Rectal smooth muscle tissue (tissue), 1 donor: ENCODE results near the gene PGR.

ENCODE experiments used
- H3K27ac ChIP-seq: one replicate; pipeline ENCODE4 v1.7.0; 2013; ENCODE audit warnings: low read depth, low read length, inconsistent platforms
- H3K27me3 ChIP-seq: one replicate; pipeline ENCODE4 v1.7.0; 2013; ENCODE audit warnings: low read length; ENCODE audit not compliant: control insufficient read depth, insufficient read depth
- H3K36me3 ChIP-seq: one replicate; pipeline ENCODE4 v1.7.0; 2013; ENCODE audit warnings: low read length; ENCODE audit not compliant: control insufficient read depth, insufficient read depth
- H3K4me1 ChIP-seq: one replicate; pipeline ENCODE4 v1.7.0; 2013; ENCODE audit warnings: low read length; ENCODE audit not compliant: control insufficient read depth, insufficient read depth
- H3K4me3 ChIP-seq: one replicate; pipeline ENCODE4 v1.7.0; 2013; ENCODE audit warnings: low read length
- H3K9ac ChIP-seq: one replicate; pipeline ENCODE4 v1.7.0; 2013; ENCODE audit warnings: low read length

Gene PGR

DNA sequence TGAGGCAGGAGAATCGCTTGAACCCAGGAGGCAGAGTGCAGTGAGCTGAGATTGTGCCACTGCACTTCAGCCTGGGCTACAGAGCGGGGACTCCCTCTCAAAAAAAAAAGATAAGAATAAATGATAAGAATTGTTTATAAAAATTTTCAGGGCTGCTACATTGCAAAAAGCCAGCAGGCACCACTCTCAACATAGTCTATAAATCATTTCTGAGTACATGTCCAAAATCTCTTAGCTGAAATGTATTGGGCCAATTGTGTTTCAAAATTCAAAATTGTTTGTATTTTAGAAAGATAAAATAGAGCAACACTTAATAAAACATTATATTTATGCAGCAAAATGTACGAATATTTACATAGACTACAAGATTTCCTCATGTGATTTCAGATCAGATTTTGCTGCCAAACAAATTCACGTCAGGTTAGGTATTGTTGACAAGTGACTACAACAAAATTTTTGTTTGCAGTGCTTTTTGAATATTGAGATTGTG is 13.9 kb downstream of the PGR start:
- Histone ChIP-seq H3K27me3 (no peaks in the 10 kb centered on the region), H3K36me3 (no peaks in the 10 kb centered on the region), H3K9ac (no peak overlapping the region), H3K4me3 (no peak overlapping the region), H3K27ac (no peak overlapping the region), H3K4me1 (peaks cover 3% of the 10 kb centered on the region)

DNA sequence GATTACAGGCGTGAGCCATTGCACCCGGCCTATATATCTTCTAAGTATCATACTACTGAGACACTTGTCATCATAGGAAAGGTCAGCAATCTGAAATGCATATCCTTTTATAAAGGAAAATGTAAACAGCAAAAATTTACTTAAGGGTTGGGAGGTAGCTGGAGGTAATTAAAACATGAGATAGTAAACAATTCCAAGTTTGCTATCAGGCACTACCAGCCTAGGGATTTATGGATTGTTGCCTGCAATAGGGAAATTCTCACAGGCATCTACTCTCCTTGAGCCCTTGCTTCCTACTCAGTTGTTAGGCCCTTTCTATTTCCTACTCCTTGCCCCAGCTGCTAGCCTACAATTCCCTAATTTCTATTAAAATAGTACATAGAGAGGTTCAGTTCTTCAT is 16.1 kb downstream of the PGR start:
- H3K4me3 ChIP-seq: no peak overlapping the region
- no peaks in the 10 kb centered on the region for H3K27me3 ChIP-seq
- H3K9ac ChIP-seq: no peak overlapping the region
- H3K4me1 ChIP-seq: no peaks in the 10 kb centered on the region
- no peaks in the 10 kb centered on the region for H3K36me3 ChIP-seq
- no peak overlapping the region for H3K27ac ChIP-seq

GRCh38 chr11:101104716-101105115 is 24.9 kb downstream of the PGR start:
- H3K4me1 ChIP-seq: no peaks in the 10 kb centered on the region
- no peak overlapping the region for H3K27ac ChIP-seq
- no peak overlapping the region for H3K4me3 ChIP-seq
- H3K36me3 ChIP-seq: no peaks in the 10 kb centered on the region
- H3K27me3 ChIP-seq: no peaks in the 10 kb centered on the region
- no peak overlapping the region for H3K9ac ChIP-seq

GRCh38 chr11:101103433-101103832 is 26.2 kb downstream of the PGR start:
- Histone ChIP-seq H3K9ac (no peak overlapping the region), H3K27ac (no peak overlapping the region), H3K4me1 (no peaks in the 10 kb centered on the region), H3K36me3 (no peaks in the 10 kb centered on the region), H3K4me3 (no peak overlapping the region), H3K27me3 (no peaks in the 10 kb centered on the region)

DNA sequence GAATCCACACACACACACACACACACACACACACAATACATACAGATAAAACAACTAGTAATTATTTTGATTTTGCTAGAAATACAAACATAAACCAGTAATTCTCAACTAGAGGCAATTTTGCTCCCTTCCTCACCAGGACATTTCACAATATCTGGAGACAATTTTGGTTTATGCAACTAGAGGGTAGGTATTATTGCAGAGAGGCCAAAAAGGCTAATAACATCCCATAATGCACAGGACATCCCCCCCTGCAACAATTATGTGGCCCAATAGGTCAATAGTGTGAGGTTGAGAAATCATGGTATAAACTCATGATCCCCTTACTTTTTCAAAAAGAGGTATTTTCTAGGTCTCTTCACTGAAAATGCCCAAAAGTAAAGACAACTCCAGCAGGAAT is 29.0 kb downstream of the PGR start:
- Histone ChIP-seq H3K36me3 (no peaks in the 10 kb centered on the region), H3K9ac (no peak overlapping the region), H3K4me3 (no peak overlapping the region), H3K27ac (no peak overlapping the region), H3K4me1 (no peaks in the 10 kb centered on the region), H3K27me3 (no peaks in the 10 kb centered on the region)

GRCh38 chr11:101096036-101096704 is 33.4 kb downstream of the PGR start:
- H3K36me3 ChIP-seq: no peaks in the 10 kb centered on the region
- H3K27ac ChIP-seq: no peak overlapping the region
- H3K4me1 ChIP-seq: no peaks in the 10 kb centered on the region
- H3K9ac ChIP-seq: no peak overlapping the region
- H3K27me3 ChIP-seq: no peaks in the 10 kb centered on the region
- no peak overlapping the region for H3K4me3 ChIP-seq

- Histone ChIP-seq H3K36me3 (no peaks in the 10 kb centered on the region), H3K9ac (no peak overlapping the region), H3K27ac (no peak overlapping the region)
Measured at GRCh38 chr11:101091781-101092180, 37.8 kb downstream of the PGR start.

GRCh38 chr11:101090679-101091270 is 38.8 kb downstream of the PGR start:
- no peak overlapping the region for H3K4me3 ChIP-seq
- H3K4me1 ChIP-seq: no peaks in the 10 kb centered on the region
- no peaks in the 10 kb centered on the region for H3K27me3 ChIP-seq

More at GRCh38 chr11:101091781-101092180, 37.8 kb downstream of the PGR start:
- H3K4me1 ChIP-seq: no peaks in the 10 kb centered on the region
- no peaks in the 10 kb centered on the region for H3K27me3 ChIP-seq
- H3K4me3 ChIP-seq: no peak overlapping the region

DNA sequence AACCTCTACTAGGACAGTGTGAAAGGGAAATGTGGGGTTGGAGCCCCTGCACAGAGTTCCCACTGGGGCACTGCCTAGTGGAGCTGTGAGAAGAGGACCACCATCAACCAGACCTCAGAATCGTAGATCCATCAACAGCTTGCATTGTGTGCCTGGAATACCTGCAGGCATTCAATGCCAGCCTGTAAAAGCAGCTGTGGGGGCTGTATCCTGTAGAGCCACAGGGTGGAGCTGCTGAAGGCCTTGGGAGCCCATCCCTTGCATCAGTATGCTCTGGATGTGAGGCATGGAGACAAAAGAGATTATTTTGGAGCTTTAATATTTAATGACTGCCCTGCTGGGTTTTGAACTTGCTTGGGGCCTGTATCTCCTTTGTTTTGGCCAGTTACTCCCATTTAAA is 46.3 kb downstream of the PGR start:
- Histone ChIP-seq H3K36me3 (no peaks in the 10 kb centered on the region), H3K4me1 (no peaks in the 10 kb centered on the region), H3K27me3 (no peaks in the 10 kb centered on the region), H3K9ac (no peak overlapping the region), H3K4me3 (no peak overlapping the region), H3K27ac (no peak overlapping the region)

More at GRCh38 chr11:101090679-101091270, 38.8 kb downstream of the PGR start:
- H3K27ac ChIP-seq: no peak overlapping the region
- no peaks in the 10 kb centered on the region for H3K36me3 ChIP-seq
- H3K9ac ChIP-seq: no peak overlapping the region

GRCh38 chr11:101082813-101083212 is 46.8 kb downstream of the PGR start:
- Histone ChIP-seq H3K4me1 (no peaks in the 10 kb centered on the region), H3K27ac (no peak overlapping the region), H3K4me3 (no peak overlapping the region), H3K36me3 (no peaks in the 10 kb centered on the region), H3K9ac (no peak overlapping the region), H3K27me3 (no peaks in the 10 kb centered on the region)

DNA sequence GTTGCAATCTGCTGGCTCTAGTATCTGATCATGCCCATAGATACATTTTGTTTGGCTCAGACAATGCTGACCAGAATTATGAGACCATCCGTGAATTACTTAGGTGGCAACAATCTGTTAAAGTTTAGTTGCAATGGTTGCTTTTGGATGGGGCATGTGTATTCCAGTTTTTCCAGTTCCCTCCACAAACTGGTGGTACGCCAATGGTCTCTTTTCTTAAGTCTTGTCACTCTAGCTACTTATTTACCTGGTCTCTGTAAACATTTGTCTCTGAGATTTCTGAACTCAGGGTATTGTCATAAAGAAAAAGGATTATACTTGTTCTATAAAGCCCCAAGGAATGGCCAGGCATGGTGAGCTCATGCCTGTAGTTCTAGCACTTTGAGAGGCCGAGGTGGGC is 65.9 kb downstream of the PGR start:
- Histone ChIP-seq H3K4me1 (peaks cover 4% of the 10 kb centered on the region), H3K27ac (no peak overlapping the region), H3K9ac (no peak overlapping the region)

DNA sequence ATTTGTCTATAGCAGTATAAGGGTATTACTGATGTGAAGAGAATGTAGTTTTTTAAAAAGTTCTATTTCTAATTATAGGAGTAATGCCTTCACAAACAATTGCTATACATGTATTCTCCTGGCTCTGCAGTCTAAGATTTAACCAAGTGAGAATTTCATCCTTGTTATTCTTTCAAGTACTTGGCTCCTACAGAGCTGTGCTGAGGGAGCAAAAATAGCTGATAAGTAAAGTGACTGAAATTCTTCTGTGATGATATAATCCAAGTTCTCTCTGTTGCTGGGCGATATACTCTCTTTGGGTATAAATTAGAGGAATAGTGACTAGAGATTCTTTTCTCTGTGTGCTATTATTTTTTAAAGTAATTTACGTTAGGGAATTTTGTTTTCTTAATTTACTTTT is 68.0 kb downstream of the PGR start:
- Histone ChIP-seq H3K4me3 (no peak overlapping the region), H3K27me3 (no peaks in the 10 kb centered on the region), H3K36me3 (no peaks in the 10 kb centered on the region), H3K9ac (no peak overlapping the region), H3K4me1 (peaks cover 2% of the 10 kb centered on the region), H3K27ac (no peak overlapping the region)

More for the DNA sequence above, 65.9 kb downstream of the PGR start:
- H3K27me3 ChIP-seq: no peaks in the 10 kb centered on the region
- no peaks in the 10 kb centered on the region for H3K36me3 ChIP-seq
- H3K4me3 ChIP-seq: no peak overlapping the region

- Histone ChIP-seq H3K9ac (no peak overlapping the region), H3K4me3 (no peak overlapping the region), H3K4me1 (peaks cover 2% of the 10 kb centered on the region), H3K27me3 (no peaks in the 10 kb centered on the region), H3K36me3 (no peaks in the 10 kb centered on the region), H3K27ac (no peak overlapping the region)
Measured at GRCh38 chr11:101059331-101059730, 70.3 kb downstream of the PGR start.
